ENCODE measurements around the gene PVALB.
"Not testable (repeated sequence)": the region's sequence is repeated elsewhere in the genome, so short reads cannot be mapped to it uniquely, and the experiment has no call there.

PVALB gene

GRCh38 chr22:36754881-36755280, 62.0 kb downstream of the PVALB start:
- DNase-seq = not testable (repeated sequence)

- DNase-seq = no peak
Measured at GRCh38 chr22:36753916-36754315, 62.9 kb downstream of the PVALB start.

GRCh38 chr22:36753120-36753802, 63.6 kb downstream of the PVALB start:
- no peak for DNase-seq
